NT2/D1 (cell line): Measurements from ENCODE around the gene ANXA1.

Source experiments
- DNase-seq: peaks from one replicate; pipeline ENCODE4 v3.0.0-alpha.2; 2011; ENCODE audit warnings: low read depth, low spot score
- H3K27me3 ChIP-seq: 2 replicates; pipeline ENCODE4 v1.6.0; 2011; ENCODE audit warnings: mild to moderate bottlenecking; ENCODE audit not compliant: insufficient read length, insufficient read depth
- H3K36me3 ChIP-seq: 2 replicates; pipeline ENCODE4 v1.6.1; 2011; ENCODE audit warnings: mild to moderate bottlenecking, low read length, mixed read lengths; ENCODE audit not compliant: insufficient read depth, insufficient read length
- H3K4me1 ChIP-seq: 2 replicates; pipeline ENCODE4 v1.5.1; 2011; ENCODE audit not compliant: insufficient read depth, insufficient read length
- H3K4me3 ChIP-seq: 2 replicates; pipeline ENCODE4 v1.5.1; 2011; ENCODE audit warnings: low read depth; ENCODE audit not compliant: insufficient read length
- H3K9ac ChIP-seq: 2 replicates; pipeline ENCODE4 v1.6.0; 2011; ENCODE audit warnings: low read depth; ENCODE audit not compliant: insufficient read length
- H3K9me3 ChIP-seq: 2 replicates; pipeline ENCODE4 v1.5.1; 2011; ENCODE audit warnings: mild to moderate bottlenecking, low read length; ENCODE audit not compliant: insufficient read depth
- SUZ12 ChIP-seq: IDR thresholded peaks from 2 replicates; pipeline ENCODE4 v1.6.1; 2011; ENCODE audit not compliant: insufficient read length, insufficient read depth; ENCODE audit errors: extremely low read depth
- YY1 ChIP-seq: IDR thresholded peaks from 2 replicates; pipeline ENCODE4 v1.6.1; 2011; ENCODE audit not compliant: insufficient read length, insufficient read depth
- ZNF274 ChIP-seq: IDR thresholded peaks from 2 replicates; pipeline ENCODE4 v1.6.1; 2011; ENCODE audit warnings: mild to moderate bottlenecking, low read depth, low read length

The ANXA1 gene

GRCh38 chr9:73215249-73215648 is 63.6 kb downstream of the ANXA1 start:
- peak; percentile 86 for DNase-seq
- H3K9ac ChIP-seq: no peak overlapping the region

GRCh38 chr9:73216100-73216499 is 64.4 kb downstream of the ANXA1 start:
- TF ChIP-seq SUZ12 (no peak), ZNF274 (no peak), YY1 (no peak)
- Histone ChIP-seq H3K36me3 (no peaks in the 10 kb centered on the region), H3K9ac (no peak overlapping the region), H3K27me3 (no peaks in the 10 kb centered on the region), H3K4me3 (no peak overlapping the region), H3K4me1 (no peaks in the 10 kb centered on the region), H3K9me3 (peaks cover 47% of the 10 kb centered on the region)
- DNase-seq: no peak

More at GRCh38 chr9:73215249-73215648, 63.6 kb downstream of the ANXA1 start:
- Histone ChIP-seq H3K36me3 (no peaks in the 10 kb centered on the region), H3K27me3 (no peaks in the 10 kb centered on the region), H3K4me3 (no peak overlapping the region), H3K4me1 (no peaks in the 10 kb centered on the region), H3K9me3 (peaks cover 44% of the 10 kb centered on the region)
- no peak for TF ChIP-seq ZNF274
- no peak for TF ChIP-seq YY1
- TF ChIP-seq SUZ12: no peak
